ENCODE measurements around the gene YAE1. TPM values are rescaled to one million over a fixed set of nuclear protein-coding genes. Genes with fewer than 3 reads are reported as not detected.

Gene YAE1
- total RNA-seq, 2 donors from 2014 or later = 12.4 to 12.8 TPM

GRCh38 chr7:39616138-39616537, 49.9 kb downstream of the YAE1 start:
- H3K27ac Mint-ChIP-seq = no peak overlapping the region
- no peaks in the 10 kb centered on the region for H3K9me3 Mint-ChIP-seq
- H3K4me1 Mint-ChIP-seq (ENCODE audit: low read depth) = no peaks in the 10 kb centered on the region
- H3K4me3 Mint-ChIP-seq = no peak overlapping the region
- H3K36me3 Mint-ChIP-seq (ENCODE audit: insufficient read depth in 2 of 2) = no peaks in the 10 kb centered on the region
- ATAC-seq (replicated peaks in 1 of 2) (no peak), DNase-seq (no peak)
- H3K27me3 Mint-ChIP-seq (ENCODE audit: low read depth) = peaks cover 4% of the 10 kb centered on the region

- DNase-seq = no peak
- Mint-ChIP-seq H3K4me1 (ENCODE audit: low read depth) (peaks cover 4% of the 10 kb centered on the region), H3K36me3 (ENCODE audit: insufficient read depth in 2 of 2) (no peaks in the 10 kb centered on the region), H3K4me3 (no peak overlapping the region), H3K27ac (no peak overlapping the region), H3K27me3 (ENCODE audit: low read depth) (peaks cover 3% of the 10 kb centered on the region), H3K9me3 (no peaks in the 10 kb centered on the region)
- no peak for ATAC-seq (replicated peaks in 1 of 2)
Measured at GRCh38 chr7:39617005-39617404, 50.8 kb downstream of the YAE1 start.

- H3K36me3 Mint-ChIP-seq (ENCODE audit: insufficient read depth in 2 of 2) = no peaks in the 10 kb centered on the region
- H3K4me1 Mint-ChIP-seq (ENCODE audit: low read depth) = peaks cover 12% of the 10 kb centered on the region
- H3K27me3 Mint-ChIP-seq (ENCODE audit: low read depth) = no peaks in the 10 kb centered on the region
- H3K4me3 Mint-ChIP-seq = no peak overlapping the region
- ATAC-seq (replicated peaks in 1 of 2) (no peak), DNase-seq (no peak)
- H3K9me3 Mint-ChIP-seq = no peaks in the 10 kb centered on the region
- no peak overlapping the region for H3K27ac Mint-ChIP-seq
Measured at GRCh38 chr7:39618868-39619267, 52.7 kb downstream of the YAE1 start.

DNA sequence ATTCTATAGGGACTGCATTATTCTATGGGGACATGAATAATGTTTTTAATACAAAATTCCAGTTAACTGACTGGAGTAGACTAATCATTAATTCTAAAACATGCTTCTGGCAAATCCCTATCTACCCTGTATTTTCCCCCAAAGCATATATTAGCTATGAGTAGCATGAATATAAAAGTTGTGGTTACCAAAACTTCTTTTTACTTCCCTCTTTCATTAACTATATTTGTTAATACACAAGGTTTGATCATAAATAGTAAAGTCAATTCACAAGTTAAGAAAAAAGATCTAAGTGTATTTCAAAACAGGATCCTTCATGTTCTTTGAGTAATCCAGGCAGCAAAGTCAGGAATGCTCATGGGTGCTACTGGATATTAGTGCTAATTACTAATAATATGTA, 54.3 kb downstream of the YAE1 start:
- H3K27me3 Mint-ChIP-seq (ENCODE audit: low read depth) = no peaks in the 10 kb centered on the region
- DNase-seq (no peak), ATAC-seq (replicated peaks in 1 of 2) (no peak)
- H3K36me3 Mint-ChIP-seq (ENCODE audit: insufficient read depth in 2 of 2) = peaks cover 1 to 2% of the 10 kb centered on the region in 2 donors
- H3K9me3 Mint-ChIP-seq = no peaks in the 10 kb centered on the region
- H3K4me3 Mint-ChIP-seq = no peak overlapping the region
- no peak overlapping the region for H3K27ac Mint-ChIP-seq
- peaks cover 27% of the 10 kb centered on the region for H3K4me1 Mint-ChIP-seq (ENCODE audit: low read depth)

GRCh38 chr7:39621261-39621660, 55.1 kb downstream of the YAE1 start:
- no peak for ATAC-seq (replicated peaks in 1 of 2)
- Mint-ChIP-seq H3K4me3 (no peak overlapping the region), H3K27ac (no peak overlapping the region), H3K27me3 (ENCODE audit: low read depth) (no peaks in the 10 kb centered on the region), H3K9me3 (no peaks in the 10 kb centered on the region), H3K4me1 (ENCODE audit: low read depth) (peaks cover 35% of the 10 kb centered on the region), H3K36me3 (ENCODE audit: insufficient read depth in 2 of 2) (peaks cover 1 to 2% of the 10 kb centered on the region in 2 donors)
- no peak for DNase-seq

- no peak for DNase-seq
- Mint-ChIP-seq H3K27me3 (ENCODE audit: low read depth) (no peaks in the 10 kb centered on the region), H3K9me3 (no peaks in the 10 kb centered on the region)
Measured at GRCh38 chr7:39621784-39622411, 55.7 kb downstream of the YAE1 start.

More at GRCh38 chr7:39621784-39622411, 55.7 kb downstream of the YAE1 start:
- peaks cover 41% of the 10 kb centered on the region for H3K4me1 Mint-ChIP-seq (ENCODE audit: low read depth)
- H3K4me3 Mint-ChIP-seq = peak overlapping the region; percentile 88 to 90
- peaks cover 1 to 2% of the 10 kb centered on the region in 2 donors for H3K36me3 Mint-ChIP-seq (ENCODE audit: insufficient read depth in 2 of 2)
- H3K27ac Mint-ChIP-seq = peak overlapping the region; percentile 95
- no peak for ATAC-seq (replicated peaks in 1 of 2)

Other genes starting within 250 kb of the YAE1 start
- 10 to 100 TPM; 38.4 to 47.1 TPM for gene RALA, start 57.2 kb downstream of the YAE1 start, total RNA-seq

Data from activated T-cell treated with anti-CD3 and anti-CD28 coated beads, Interleukin-2, amount 50 U/mL, for 72 hours (primary cell).